ENCODE measurements around the gene CYP46A1. TPM values are rescaled to one million over a fixed set of nuclear protein-coding genes. Genes with fewer than 3 reads are reported as not detected.
A peak's percentile ranks its signal among the peaks of the same experiment; 100 is the strongest.
"Not testable (repeated sequence)": the region's sequence is repeated elsewhere in the genome, so short reads cannot be mapped to it uniquely, and the experiment has no call there.

CYP46A1 gene
- total RNA-seq, 1 experiment from 2014 or later: not detected

DNA sequence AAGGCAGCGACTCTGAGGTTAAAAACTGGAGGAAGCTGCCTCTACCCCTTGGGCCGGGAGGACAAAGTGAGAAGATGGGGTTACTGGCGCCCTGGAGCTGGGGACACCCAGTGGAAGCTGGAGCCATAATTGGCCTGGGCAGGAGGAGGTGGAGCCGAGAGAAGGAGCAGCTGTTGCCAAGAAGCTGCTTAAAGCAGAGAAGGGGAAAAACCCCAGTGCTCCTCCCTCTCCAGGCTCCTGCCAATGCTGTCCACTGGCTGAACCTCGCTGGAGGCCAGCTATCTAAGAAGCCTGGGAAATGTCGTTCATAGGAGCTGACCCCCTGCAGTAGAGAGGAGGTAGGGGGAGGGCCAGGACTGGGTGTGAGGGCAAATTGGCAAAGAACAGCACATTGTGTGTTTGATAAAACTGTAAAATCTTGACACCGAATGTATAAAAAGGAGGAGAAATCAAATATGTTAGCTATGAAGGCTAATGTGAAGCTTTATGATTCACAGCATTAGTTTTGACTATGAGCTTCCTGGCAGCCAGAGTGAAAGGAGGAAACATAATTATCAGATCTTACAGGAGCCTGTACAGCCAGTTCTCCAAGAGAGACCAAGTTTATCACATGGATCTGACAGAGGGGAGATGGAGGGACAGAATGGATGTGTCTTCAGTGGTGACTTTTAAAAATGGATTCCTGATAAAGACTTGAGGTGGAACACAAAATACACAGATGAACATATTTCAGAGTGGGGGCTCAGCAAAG, 29.7 kb upstream of the CYP46A1 start:
- DNase-seq (ENCODE audit: low read depth, low spot score): peak; percentile 52
- in situ Hi-C loops (cut with HindIII; ENCODE audit: low pct_unique_long_range_greater_than_20kb, low sequenced_read_pairs): no loop called here

DNA sequence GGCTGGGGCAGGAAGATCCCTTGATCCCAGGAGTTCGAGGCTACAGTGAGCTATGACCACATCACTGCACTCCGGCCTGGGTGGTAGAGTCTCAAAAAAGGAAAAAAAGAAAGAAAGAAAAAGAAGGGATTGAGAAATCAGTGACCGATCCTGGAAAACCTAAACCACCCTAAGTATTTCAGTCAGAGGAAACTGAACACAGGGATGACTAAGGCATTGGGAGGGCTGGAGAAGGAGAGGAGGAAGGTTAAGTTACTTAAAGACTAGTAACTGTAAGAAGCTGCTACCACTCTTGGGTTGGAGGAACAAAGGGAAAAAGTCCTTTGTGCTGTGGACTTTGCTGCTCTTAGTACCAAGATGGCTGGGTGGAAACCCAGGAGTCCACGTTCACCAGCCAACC, 28.6 kb upstream of the CYP46A1 start:
- no peak for DNase-seq (ENCODE audit: low read depth, low spot score)
- in situ Hi-C loops (cut with HindIII; ENCODE audit: low pct_unique_long_range_greater_than_20kb, low sequenced_read_pairs): no loop called here

DNA sequence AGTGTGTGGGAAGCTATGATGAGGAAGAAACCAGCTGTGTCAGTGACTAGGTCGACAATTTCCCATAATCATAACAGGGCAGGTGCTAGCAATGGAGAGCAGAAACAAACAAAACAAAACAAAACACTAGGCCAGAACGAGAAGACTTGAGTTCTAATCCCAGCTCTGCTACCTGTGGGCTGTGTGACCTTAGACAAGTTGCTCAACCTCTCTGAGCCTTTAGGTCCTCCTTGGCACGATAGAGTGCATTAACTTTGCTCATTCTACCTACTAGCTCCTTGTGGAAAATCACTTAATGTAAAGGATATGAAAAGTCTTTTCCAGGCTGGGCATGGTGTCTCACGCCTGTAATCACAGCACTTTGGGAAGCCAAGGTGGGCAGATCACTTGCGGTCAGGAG, 27.9 kb upstream of the CYP46A1 start:
- no peak for DNase-seq (ENCODE audit: low read depth, low spot score)
- in situ Hi-C loops (cut with HindIII; ENCODE audit: low pct_unique_long_range_greater_than_20kb, low sequenced_read_pairs): no loop called here

DNA sequence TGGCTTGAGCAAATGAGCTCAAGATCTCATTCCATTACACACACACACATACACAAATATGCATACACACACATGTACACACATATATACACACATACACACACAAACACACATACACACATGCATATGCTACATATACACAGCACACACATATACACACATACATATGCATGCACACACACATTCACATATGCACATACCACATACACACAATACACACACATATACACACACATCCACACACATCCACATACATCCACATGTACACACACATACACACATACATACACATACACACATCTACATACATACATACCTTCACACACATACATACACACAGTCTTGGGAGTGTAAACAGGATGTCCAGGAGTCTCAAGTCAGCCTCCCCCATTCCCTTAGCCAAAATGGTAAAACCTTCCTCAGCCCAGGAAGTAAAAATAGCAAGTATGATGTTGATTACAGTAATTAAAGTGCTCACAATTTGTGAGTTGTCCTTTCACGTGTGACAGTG, 26.4 kb upstream of the CYP46A1 start:
- no peak for DNase-seq (ENCODE audit: low read depth, low spot score)
- in situ Hi-C loops (cut with HindIII; ENCODE audit: low pct_unique_long_range_greater_than_20kb, low sequenced_read_pairs): no loop called here

DNA sequence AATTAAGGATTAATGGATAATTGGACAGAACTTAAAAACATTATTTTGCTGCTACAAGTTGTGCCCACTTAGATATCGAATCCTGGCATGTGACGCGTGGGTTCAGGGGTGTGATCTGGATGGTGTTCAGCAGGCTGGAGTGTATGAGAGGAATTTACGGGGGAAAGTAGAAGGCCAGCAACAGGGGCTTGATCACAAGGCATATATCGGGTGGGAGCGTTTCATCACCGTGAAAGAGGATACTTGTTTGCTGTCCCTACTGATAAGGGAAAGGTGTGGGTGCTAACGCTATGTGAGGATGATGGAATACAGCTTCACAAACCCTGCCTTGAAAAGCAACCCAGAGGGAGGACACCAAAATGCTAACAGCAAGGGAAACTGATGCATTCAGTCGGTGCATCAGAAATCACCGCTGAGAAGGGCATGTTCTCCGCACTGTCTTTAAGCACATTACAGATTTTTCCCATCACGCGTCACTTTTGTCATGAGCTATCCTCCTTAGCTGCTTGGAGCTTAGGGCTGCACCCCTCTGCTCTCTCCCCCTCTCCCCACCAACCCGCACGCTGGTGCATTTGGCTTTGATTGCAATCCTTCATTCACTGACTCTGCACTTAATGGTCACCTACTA, 25.8 kb upstream of the CYP46A1 start:
- in situ Hi-C loops (cut with HindIII; ENCODE audit: low pct_unique_long_range_greater_than_20kb, low sequenced_read_pairs): no loop called here
- no peak for DNase-seq (ENCODE audit: low read depth, low spot score)

DNA sequence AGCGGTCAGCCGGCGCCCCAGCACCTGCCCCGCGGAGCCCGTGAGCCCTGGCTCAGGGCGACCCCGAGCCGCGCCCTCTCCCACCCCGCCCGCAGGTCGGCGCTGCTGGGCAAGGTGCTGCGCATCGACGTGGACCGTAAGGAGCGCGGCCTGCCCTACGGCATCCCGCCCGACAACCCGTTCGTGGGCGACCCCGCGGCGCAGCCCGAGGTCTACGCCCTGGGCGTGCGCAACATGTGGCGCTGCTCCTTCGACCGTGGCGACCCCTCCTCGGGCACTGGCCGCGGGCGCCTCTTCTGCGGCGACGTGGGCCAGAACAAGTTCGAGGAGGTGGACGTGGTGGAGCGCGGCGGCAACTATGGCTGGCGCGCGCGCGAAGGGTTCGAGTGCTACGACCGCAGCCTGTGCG, 24.8 kb upstream of the CYP46A1 start:
- in situ Hi-C loops (cut with HindIII; ENCODE audit: low pct_unique_long_range_greater_than_20kb, low sequenced_read_pairs): no loop called here
- no peak for DNase-seq (ENCODE audit: low read depth, low spot score)

DNA sequence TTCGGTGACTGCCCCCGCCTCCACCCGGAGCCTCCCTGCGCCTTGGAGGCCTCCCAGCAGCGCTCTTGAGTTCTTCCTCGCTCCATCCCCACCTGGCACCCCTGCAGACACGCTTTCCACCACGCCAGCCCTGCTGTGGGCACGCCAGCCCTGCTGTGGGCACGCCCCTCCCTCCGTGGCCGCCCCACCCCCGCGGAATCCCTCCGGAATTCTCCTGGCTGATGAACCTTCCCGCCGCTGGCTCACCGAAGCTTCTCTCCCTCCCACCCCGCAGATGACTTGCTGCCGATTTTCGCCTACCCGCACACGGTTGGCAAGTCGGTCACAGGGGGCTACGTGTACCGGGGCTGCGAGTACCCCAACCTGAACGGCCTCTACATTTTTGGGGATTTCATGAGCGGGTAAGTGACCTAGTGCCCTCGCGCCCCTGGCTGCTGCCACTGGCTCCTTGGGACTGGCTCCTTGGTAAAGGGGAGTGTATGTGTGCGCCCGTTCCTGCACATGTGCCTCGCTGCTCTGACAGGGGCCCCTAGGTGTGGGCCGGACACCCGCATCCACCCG, 24.0 kb upstream of the CYP46A1 start:
- DNase-seq (ENCODE audit: low read depth, low spot score): no peak
- in situ Hi-C loops (cut with HindIII; ENCODE audit: low pct_unique_long_range_greater_than_20kb, low sequenced_read_pairs): no loop called here

DNA sequence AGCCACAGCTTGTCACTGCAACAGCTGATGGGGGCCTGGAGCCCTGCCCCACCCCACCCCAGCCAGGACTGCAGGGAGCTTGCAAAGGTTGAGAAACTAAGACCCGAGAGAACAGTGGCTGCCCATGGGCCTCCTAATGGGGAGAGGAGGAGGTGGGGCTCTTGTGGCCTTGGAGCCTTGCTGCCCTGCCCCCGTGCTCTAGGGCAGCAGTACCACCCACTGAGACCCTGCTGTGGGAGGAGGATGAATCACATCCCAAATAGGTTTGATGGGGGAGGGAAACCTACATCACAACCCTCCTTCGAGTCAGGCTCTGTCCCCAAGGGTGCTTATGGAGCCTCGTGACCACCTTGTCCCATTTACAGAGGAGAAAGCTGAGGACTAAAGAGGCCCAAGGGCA, 23.3 kb upstream of the CYP46A1 start:
- in situ Hi-C loops (cut with HindIII; ENCODE audit: low pct_unique_long_range_greater_than_20kb, low sequenced_read_pairs): no loop called here
- DNase-seq (ENCODE audit: low read depth, low spot score): no peak

DNA sequence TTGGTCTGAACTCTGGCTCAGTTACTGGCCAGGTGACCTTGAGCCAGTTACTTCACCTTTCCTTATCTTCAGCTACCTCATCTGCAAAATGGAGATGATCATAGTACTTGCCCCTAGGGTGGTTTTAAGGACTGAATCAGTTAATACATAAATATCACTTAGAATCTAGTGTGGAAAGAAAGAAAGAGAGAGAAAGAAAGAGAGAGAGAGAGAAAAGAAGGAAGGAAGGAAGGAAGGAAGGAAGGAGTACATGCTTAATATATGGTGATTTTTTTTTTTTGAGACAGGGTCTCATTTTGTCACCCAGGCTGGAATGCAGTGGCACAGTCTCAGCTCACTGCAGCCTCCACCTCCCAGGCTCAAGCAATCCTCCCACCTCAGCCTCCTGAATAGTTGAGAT, 22.9 kb upstream of the CYP46A1 start:
- DNase-seq (ENCODE audit: low read depth, low spot score); in situ Hi-C loops (cut with HindIII; ENCODE audit: low pct_unique_long_range_greater_than_20kb, low sequenced_read_pairs): not testable (repeated sequence)

DNA sequence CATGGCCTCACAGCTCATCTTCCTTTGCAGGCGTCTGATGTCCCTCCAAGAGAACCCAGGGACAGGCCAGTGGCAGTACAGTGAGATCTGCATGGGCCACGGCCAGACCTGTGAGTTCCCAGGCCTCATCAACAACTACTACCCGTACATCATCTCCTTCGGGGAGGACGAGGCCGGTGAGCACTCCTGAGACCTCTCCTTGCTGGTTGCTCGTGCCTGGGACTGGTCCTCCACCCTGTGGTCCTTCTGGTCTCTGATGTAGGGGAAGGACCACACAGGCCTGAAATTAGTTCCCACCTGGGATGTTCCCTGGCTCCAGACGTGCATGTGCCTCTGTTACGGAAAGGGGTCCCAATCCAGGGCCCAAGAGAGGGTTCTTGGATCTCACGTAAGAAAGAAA, 21.3 kb upstream of the CYP46A1 start:
- in situ Hi-C loops (cut with HindIII; ENCODE audit: low pct_unique_long_range_greater_than_20kb, low sequenced_read_pairs): no loop called here
- DNase-seq (ENCODE audit: low read depth, low spot score): no peak

DNA sequence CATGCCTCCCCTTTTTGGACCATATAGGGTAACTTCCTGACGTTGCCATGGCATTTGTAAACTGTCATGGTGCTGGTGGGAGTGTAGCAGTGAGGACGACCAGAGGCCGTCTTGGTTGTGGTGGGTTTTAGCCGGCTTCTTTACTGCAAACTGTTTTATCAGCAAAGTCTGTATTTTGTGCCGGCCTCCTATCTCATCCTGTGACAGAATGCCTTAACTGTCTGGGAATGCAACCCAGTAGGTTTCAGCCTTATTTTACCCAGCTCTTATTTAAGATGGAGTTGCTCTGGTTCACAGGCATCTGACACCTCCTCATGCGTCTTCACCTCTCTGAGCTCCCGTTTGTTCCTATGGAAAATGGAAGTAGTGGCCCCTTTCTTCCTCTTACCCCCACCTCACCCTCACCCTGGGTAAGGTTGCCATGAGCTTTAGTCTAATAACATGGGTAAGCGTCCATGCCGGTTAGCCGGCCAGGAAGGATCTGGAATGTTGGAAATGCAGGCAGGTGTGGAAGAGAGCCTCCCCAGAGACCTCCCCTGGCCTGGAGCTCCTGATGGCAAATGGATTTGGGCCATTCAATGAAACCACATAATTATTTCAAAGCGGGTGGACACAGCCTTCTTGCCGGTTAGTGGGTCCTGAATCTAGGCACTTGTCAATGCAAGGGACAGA, 20.6 kb upstream of the CYP46A1 start:
- in situ Hi-C loops (cut with HindIII; ENCODE audit: low pct_unique_long_range_greater_than_20kb, low sequenced_read_pairs): no loop called here
- DNase-seq (ENCODE audit: low read depth, low spot score): no peak

DNA sequence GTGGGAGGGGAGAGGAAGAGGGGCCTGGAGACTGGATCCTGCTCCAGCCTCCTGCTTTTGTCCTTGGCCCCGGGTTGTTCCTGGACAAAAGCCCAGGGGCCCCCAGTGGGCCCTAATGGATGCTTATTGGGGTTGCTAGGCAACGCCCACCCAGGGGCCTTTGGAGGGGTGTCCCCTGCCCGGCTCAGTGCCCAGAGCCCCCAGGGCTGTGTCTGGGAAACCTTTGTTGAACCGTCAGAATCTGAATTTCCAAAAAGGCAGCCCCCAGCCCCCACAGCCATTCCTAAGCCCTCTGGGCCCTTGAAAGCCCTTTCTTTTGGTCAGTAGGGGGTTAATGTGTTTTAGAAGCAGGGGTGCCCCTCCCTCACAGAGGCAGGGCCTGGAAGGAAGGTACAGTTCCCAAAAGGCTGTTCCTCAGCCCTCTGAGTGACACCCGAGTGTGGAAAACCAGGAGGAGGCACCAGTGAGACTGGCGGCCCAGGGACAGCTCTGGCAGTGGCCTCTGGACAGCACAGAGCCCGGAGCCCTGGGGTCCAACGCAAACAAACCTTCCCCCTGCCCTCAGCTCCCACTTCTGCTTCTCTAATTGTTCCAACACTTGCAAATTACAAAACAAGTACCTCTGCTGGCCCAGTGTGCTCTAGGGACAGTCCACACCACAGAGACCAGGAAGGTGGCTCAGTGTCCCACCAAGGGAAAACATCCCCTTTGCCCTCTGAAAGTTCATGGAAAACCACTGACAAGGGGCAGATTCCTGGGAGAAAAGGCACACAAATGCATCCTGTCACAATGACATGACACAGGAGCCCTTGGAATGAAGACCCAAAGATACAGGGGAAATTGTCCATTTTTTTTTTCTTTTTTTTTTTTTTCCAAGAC, 19.8 kb upstream of the CYP46A1 start:
- in situ Hi-C loops (cut with HindIII; ENCODE audit: low pct_unique_long_range_greater_than_20kb, low sequenced_read_pairs): no loop called here
- no peak for DNase-seq (ENCODE audit: low read depth, low spot score)

DNA sequence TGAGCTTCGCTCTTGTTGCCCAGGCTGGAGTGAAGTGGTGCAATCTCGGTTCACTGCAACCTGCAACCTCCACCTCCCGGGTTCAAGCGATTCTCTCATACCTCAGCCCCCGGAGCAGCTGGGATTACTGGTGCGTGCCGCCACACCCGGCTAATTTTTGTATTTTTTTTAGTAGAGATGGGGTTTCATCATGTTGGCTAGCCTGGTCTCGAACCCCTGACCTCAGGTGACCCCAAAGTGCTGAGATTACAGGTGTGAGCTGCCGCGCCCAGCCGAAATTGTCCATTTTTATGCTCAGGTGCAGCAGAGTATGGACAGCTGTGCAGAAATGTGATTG, 19.2 kb upstream of the CYP46A1 start:
- in situ Hi-C loops (cut with HindIII; ENCODE audit: low pct_unique_long_range_greater_than_20kb, low sequenced_read_pairs): no loop called here

DNA sequence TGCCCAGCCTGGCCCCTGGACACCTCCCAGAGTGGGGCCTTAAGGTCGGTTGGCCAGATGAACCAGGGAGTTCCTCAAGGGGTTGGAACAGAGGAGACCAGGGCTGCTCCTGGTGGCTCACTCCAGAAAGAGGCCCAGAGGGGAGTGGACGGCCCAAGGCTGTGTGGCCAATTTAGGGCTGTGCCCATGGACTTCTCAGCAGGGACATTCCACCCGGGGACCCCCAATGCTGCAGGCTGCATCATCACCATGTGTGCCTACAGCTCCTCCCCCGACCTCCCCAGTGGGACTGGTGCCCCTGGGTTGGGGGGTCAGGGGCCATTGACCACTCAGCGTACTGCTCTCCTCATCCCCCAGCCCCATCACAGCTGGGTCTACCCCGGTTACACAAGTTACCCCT, 17.6 kb upstream of the CYP46A1 start:
- in situ Hi-C loops (cut with HindIII; ENCODE audit: low pct_unique_long_range_greater_than_20kb, low sequenced_read_pairs): no loop called here
- no peak for DNase-seq (ENCODE audit: low read depth, low spot score)

More for the DNA sequence above, 19.2 kb upstream of the CYP46A1 start:
- no peak for DNase-seq (ENCODE audit: low read depth, low spot score)

DNA sequence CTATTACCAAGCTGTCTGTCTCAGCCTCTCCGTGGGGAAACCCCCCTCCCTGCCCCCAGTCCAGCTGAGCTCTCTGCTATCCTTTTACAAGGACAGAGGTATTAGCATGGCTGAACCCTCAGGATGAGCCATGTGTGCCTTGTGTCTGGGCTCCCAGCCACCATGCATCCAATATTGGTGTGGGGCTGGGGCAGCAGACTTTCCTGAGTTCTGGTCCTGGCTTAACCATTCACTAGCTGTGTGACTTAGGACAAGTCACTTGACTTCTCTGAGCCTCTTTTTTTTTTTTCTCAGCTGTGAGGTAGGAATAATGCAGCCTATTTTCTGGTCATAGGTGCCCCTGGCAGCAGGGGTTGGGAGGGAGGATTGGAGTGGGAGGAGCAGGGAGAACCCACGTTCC, 17.1 kb upstream of the CYP46A1 start:
- no peak for DNase-seq (ENCODE audit: low read depth, low spot score)
- in situ Hi-C loops (cut with HindIII; ENCODE audit: low pct_unique_long_range_greater_than_20kb, low sequenced_read_pairs): no loop called here

DNA sequence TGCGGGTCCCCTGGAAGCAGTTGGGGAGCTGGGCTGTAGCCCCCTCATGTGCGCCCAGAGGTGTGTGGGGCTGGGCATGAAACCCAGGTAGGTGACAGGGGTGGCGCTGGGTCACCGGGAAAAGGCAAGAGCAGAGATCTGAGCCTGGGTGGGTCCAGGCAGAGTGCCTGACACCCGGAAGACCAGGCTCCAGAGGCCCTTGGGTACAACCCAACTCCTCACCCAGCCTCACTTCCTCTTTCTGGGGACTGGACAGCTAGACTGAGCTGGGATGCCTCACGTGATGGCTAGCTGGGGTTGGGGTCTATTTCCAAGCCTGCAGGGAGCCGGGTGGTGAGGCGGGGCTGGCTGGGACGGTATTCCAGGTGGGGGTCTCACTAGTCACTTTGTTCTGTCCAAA, 16.3 kb upstream of the CYP46A1 start:
- in situ Hi-C loops (cut with HindIII; ENCODE audit: low pct_unique_long_range_greater_than_20kb, low sequenced_read_pairs): no loop called here
- no peak for DNase-seq (ENCODE audit: low read depth, low spot score)

DNA sequence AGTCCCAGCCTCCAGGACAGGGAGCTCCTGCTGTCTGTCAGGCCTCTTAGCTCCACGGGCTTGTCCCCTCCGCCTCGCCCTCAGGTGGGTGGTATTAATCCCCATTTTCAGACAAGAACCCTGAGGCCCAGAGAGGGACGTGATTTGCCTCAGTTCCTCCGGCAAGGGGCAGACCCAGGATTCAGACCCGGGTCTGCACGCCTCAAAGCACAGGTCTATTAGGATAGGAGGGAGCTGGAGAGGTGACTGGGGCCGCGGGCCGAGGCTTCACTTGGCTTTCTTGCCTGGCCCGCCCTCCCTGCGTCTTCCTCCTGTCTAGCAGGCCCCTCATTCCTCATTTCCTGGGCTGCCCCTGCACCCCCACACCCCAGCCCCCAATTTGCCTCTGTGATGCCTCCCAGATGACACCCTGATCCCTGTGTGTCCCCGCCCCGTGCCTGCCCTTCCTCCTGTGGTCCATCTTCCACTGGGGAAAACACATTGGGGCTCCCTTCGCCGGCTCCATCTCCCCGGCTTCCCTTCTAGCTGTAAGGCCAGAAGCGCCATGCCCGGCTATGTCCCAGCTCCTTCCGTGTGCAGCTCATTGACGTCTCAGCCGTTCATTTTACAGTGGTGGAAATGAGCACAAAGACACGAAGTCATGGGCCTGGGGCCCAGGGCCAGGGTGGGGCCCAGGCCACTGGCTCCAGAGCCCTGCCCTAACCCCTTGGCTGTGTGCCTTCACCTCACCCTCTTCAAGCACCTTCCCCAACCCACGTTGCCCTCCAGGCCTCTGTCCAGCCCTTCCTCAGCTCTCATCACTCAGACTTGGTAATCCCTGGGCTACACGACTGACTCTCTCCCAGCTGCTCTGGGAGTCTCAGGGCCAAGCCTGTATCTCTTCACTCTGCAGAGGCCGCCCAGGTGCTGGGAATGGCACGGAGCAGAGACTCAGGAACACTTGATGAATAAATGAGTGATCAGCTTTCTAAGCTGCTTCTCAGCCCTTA, 15.5 kb upstream of the CYP46A1 start:
- in situ Hi-C loops (cut with HindIII; ENCODE audit: low pct_unique_long_range_greater_than_20kb, low sequenced_read_pairs): no loop called here

More for the DNA sequence above, 15.5 kb upstream of the CYP46A1 start:
- DNase-seq (ENCODE audit: low read depth, low spot score): no peak

Measured in SK-MEL-5 (cell line).